ENCODE data around the gene GLIPR2.

The GLIPR2 gene

DNA sequence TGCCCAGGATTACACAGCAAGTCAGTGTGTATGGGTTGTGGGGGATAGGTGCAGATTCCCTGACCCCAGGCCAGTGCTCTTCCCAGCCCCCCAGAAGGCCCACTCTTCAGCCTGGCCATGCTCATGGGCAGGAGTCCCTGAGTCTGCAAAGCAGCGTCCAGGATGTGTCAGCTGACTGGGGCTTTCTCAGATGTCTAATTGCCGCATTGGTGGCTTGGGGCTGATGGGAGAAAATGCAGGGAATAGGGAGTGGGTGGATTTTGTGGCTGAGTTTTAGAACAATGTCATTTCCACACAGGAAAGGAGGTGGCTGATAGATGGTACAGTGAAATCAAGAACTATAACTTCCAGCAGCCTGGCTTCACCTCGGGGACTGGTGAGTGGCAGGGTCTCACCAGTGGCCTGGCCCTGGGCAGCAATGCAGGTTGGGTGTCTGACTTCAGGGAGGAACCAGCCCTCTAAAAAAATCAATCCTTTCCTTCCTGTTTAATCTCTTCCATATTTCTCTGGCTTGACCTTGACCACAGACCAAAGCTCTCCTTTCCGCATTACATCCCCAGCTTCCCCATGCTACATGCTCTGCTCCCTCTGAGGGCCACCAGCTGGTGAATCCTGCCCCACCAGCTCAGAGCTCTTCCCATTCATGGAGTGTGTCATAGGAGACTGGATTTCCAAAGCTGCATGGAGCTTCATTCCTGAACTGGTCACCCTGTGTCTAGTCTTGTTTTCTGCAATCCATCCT lies 14.2 kb downstream of the GLIPR2 start:
- H3K4me3 ChIP-seq (replicated peaks; ENCODE audit: low read depth, low read length), result no peak overlapping the region
- no peaks in the 10 kb centered on the region for H3K36me3 ChIP-seq (ENCODE audit: control insufficient read depth, insufficient read depth, low read length)
- TF ChIP-seq CTCF (IDR thresholded peaks at IDR 0.05; ENCODE audit: insufficient read depth, low read length, poor library complexity, severe bottlenecking), result no peak
- H3K27me3 ChIP-seq (replicated peaks; ENCODE audit: control insufficient read depth, insufficient read depth, low read length), result no peaks in the 10 kb centered on the region
- no peak for DNase-seq (ENCODE audit: extremely low read depth, insufficient read length)

- TF ChIP-seq CTCF (IDR thresholded peaks at IDR 0.05; ENCODE audit: insufficient read depth, low read length, poor library complexity, severe bottlenecking), result no peak
- Histone ChIP-seq H3K27me3 (replicated peaks; ENCODE audit: control insufficient read depth, insufficient read depth, low read length) (no peaks in the 10 kb centered on the region), H3K4me3 (replicated peaks; ENCODE audit: low read depth, low read length) (peak overlapping the region; percentile 29), H3K36me3 (ENCODE audit: control insufficient read depth, insufficient read depth, low read length) (no peaks in the 10 kb centered on the region)
- peak; percentile 80 for DNase-seq (ENCODE audit: extremely low read depth, insufficient read length)
Measured at GRCh38 chr9:36151316-36152210, 15.0 kb downstream of the GLIPR2 start.

- no peak for TF ChIP-seq CTCF (IDR thresholded peaks at IDR 0.05; ENCODE audit: insufficient read depth, low read length, poor library complexity, severe bottlenecking)
- Histone ChIP-seq H3K36me3 (ENCODE audit: control insufficient read depth, insufficient read depth, low read length) (no peaks in the 10 kb centered on the region), H3K27me3 (replicated peaks; ENCODE audit: control insufficient read depth, insufficient read depth, low read length) (no peaks in the 10 kb centered on the region), H3K4me3 (replicated peaks; ENCODE audit: low read depth, low read length) (no peak overlapping the region)
- DNase-seq (ENCODE audit: extremely low read depth, insufficient read length), result no peak
Measured at GRCh38 chr9:36152741-36153438, 16.4 kb downstream of the GLIPR2 start.

DNA sequence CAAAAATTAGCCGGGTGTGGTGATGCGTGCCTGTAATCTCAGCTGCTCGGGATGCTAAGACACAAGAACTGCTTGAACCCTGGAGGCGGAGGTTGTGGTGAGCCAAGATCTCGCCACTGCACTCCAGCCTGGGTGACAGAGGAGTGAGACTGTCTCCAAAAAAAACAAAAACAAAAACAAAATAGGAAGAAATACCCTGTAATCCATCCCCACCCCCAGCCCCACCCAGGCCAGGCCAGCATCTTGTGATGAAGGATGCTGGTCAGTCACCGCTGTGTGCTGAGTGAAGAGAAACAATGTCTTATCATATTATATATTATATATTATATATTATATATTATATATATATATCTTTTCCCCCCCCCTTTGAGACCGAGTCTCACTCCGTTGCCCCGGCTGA lies 17.2 kb downstream of the GLIPR2 start:
- no peak for TF ChIP-seq CTCF (IDR thresholded peaks at IDR 0.05; ENCODE audit: insufficient read depth, low read length, poor library complexity, severe bottlenecking)
- Histone ChIP-seq H3K36me3 (ENCODE audit: control insufficient read depth, insufficient read depth, low read length) (no peaks in the 10 kb centered on the region), H3K4me3 (replicated peaks; ENCODE audit: low read depth, low read length) (no peak overlapping the region), H3K27me3 (replicated peaks; ENCODE audit: control insufficient read depth, insufficient read depth, low read length) (no peaks in the 10 kb centered on the region)
- DNase-seq (ENCODE audit: extremely low read depth, insufficient read length), result no peak

DNA sequence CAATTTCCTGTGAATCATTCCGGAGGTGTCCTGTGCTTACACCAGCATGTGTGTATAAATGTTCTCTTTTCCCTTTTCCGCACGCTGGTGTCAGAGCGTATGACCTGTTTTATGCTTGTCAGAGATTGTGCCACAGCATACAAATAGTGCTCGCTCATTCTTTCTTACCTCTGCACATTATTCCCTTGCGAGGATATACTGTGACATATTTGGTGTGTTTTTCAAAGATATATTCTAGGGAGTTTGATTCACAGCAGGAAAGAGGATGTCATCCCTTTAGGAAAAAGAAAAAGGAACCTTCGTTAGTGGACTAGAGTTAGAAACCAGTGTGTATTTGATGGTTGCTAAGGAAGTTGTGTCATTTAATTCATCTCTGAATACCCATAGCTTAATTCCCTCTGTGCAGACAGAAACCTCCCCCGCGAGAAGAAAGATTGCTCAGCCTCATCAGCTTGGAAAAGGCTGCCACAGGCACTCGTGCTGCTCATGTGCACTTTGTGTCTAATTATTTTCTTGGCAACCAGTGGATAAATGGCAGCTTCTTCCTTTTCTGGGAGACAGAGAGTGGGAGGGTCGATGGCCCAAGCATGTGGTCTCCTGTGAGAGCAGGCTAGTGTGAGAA lies 17.9 kb downstream of the GLIPR2 start:
- TF ChIP-seq CTCF (IDR thresholded peaks at IDR 0.05; ENCODE audit: insufficient read depth, low read length, poor library complexity, severe bottlenecking), result no peak
- H3K4me3 ChIP-seq (replicated peaks; ENCODE audit: low read depth, low read length), result no peak overlapping the region
- no peaks in the 10 kb centered on the region for H3K27me3 ChIP-seq (replicated peaks; ENCODE audit: control insufficient read depth, insufficient read depth, low read length)
- no peak for DNase-seq (ENCODE audit: extremely low read depth, insufficient read length)
- H3K36me3 ChIP-seq (ENCODE audit: control insufficient read depth, insufficient read depth, low read length), result no peaks in the 10 kb centered on the region

All from GM06990 (cell line).